Heart left ventricle (tissue), 16 donors: ENCODE data around the gene SLC25A1. TPM values are rescaled to one million over a fixed set of nuclear protein-coding genes. Genes with fewer than 3 reads are reported as not detected.
A peak's percentile ranks its signal among the peaks of the same experiment; 100 is the strongest.

Source experiments
- ATAC-seq, 4 donors: fragments of 200-7000 bp; cut with Tn5 transposase; one replicate each; pipeline ENCODE4 v1.9.1; 2020 to 2022; ENCODE audit warnings: moderate library complexity in 4 of 4, mild to moderate bottlenecking in 3 of 4, moderate number of reproducible peaks in 1 of 4
- DNase-seq, 5 donors: peaks; one replicate each; pipeline ENCODE4 v3.0.0-alpha.2; 2020
- H3K27ac ChIP-seq, 12 donors: fragments of 200-600 bp; sonication (generic) in 4 of 12; one replicate each; pipeline versions ENCODE4 v1.5.0 to v1.8.0; 2016 to 2022; ENCODE audit warnings: mild to moderate bottlenecking in 2 of 12
- H3K27me3 ChIP-seq, 9 donors: fragments of 200-600 bp; sonication (generic) in 2 of 9; one replicate each; pipeline versions ENCODE4 v1.5.1 to v1.8.0; 2016 to 2022; ENCODE audit warnings: mild to moderate bottlenecking in 3 of 9
- H3K36me3 ChIP-seq, 9 donors: fragments of 200-600 bp; sonication (generic) in 2 of 9; one replicate each; pipeline versions ENCODE4 v1.5.0 to v1.8.0; 2018 to 2022; ENCODE audit warnings: mild to moderate bottlenecking in 2 of 9
- H3K4me1 ChIP-seq, 12 donors: fragments of 200-600 bp; sonication (generic) in 4 of 12; one replicate each; pipeline versions ENCODE4 v1.5.0 to v1.8.0; 2016 to 2022; ENCODE audit warnings: mild to moderate bottlenecking in 3 of 12
- H3K4me3 ChIP-seq, 12 donors: fragments of 200-600 bp; sonication (generic) in 4 of 12; one replicate each; pipeline versions ENCODE4 v1.5.0 to v1.8.0; 2017 to 2022; ENCODE audit warnings: mild to moderate bottlenecking in 9 of 12, moderate library complexity in 4 of 12
- H3K9me3 ChIP-seq, 12 donors: fragments of 200-600 bp; sonication (generic) in 4 of 12; one replicate each; pipeline versions ENCODE4 v1.5.0 to v1.8.0; 2016 to 2022; ENCODE audit warnings: mild to moderate bottlenecking in 1 of 12
- POLR2A ChIP-seq, 2 donors: fragments of 450-650 bp; IDR thresholded peaks; one replicate each; pipeline ENCODE4 v1.6.1; 2017; ENCODE audit warnings: antibody characterized with exemption in 2 of 2, mild to moderate bottlenecking in 2 of 2, moderate library complexity in 2 of 2
- WGBS, 4 donors: extraction: QIAGEN DNeasy Blood & Tissue Kit in 2 of 4; methylation state at CpG; one replicate each; pipeline versions ENCODE4 v1.1.5 to v1.1.7; 2013 to 2018; 5-methylcytosine and 5-hydroxymethylcytosine counted together
- intact Hi-C, 10 donors: fragments of 100-400 bp; cut with DNase I; formaldehyde crosslinking; loops; one replicate each; pipeline versions ENCODE4 v1.11.1 to v1.14.2; 2022
- polyA plus RNA-seq, 2 donors: library from polyadenylated mRNA; stranded (reverse); fragments of 200-250 nt; gene quantifications; one replicate each; pipeline ENCODE4 v1.2.3, GENCODE V29; 2013
- total RNA-seq, 9 donors: library from RNA; depleted of rRNA in 2 of 9; stranded (reverse); fragments of >200 nt in 2 of 9; fragmentation: NEBNext Ultra II Directional in 3 of 9; extraction: Animal tissue kit (Norgen Biotek cat#: 25700) in 3 of 9; gene quantifications; one replicate each; pipeline versions ENCODE4 v1.1.0 to v1.2.4, GENCODE V29; 2016 to 2023
- TF ChIP-seq, protein P1 (sequence below), 12 donors: fragments of 200-600 bp; sonication (generic) in 4 of 12; IDR thresholded peaks; one replicate each; pipeline versions ENCODE4 v1.5.0 to v1.8.0; 2018 to 2022; ENCODE audit warnings: antibody characterized with exemption in 12 of 12, mild to moderate bottlenecking in 5 of 12
- donor health status: ischemic (EF 13 %, LVEDD 7.1; RV severe dilation, severe dysfunction).
- donor health status: healthy with polysubstance abuse.
- donor health status: DM: no; HTN: yes; CAD: no.
- donor health status: DM: no; HTN: no; CAD: no.
- donor health status: ischemic (EF 25% LVEDD 6.9; RV normal size, moderate dysfunction).
- donor health status: ischemic (EF 25% LVEDD 5.7; RV mildly dilated, moderate dysfunction).
- donor health status: healthy.
- donor health status: DM: yes; HTN: yes; CAD: no.
- donor health status: ischemic (EF 35%, LVEDD 5.7; RV mildly dilated, moderate dysfunction).
- donor health status: nonischemic (EF 11% LVEDD 7.7; RV severe dilation, severe dysfunction).
- donor health status: DM: yes; HTN: yes; CAD: no.
- donor health status: PGD.
- donor health status: ischemic (EF 29% LVEDD 5.4; RV normal size, mild dysfunction).
- donor health status: nonischemic (EF 23%, LVEDD 6.1; RV moderate dilation, normal function).

The SLC25A1 gene
- total and polyA plus RNA-seq, 11 donors: 16.1 to 35.8 (median 28.4) TPM

DNA sequence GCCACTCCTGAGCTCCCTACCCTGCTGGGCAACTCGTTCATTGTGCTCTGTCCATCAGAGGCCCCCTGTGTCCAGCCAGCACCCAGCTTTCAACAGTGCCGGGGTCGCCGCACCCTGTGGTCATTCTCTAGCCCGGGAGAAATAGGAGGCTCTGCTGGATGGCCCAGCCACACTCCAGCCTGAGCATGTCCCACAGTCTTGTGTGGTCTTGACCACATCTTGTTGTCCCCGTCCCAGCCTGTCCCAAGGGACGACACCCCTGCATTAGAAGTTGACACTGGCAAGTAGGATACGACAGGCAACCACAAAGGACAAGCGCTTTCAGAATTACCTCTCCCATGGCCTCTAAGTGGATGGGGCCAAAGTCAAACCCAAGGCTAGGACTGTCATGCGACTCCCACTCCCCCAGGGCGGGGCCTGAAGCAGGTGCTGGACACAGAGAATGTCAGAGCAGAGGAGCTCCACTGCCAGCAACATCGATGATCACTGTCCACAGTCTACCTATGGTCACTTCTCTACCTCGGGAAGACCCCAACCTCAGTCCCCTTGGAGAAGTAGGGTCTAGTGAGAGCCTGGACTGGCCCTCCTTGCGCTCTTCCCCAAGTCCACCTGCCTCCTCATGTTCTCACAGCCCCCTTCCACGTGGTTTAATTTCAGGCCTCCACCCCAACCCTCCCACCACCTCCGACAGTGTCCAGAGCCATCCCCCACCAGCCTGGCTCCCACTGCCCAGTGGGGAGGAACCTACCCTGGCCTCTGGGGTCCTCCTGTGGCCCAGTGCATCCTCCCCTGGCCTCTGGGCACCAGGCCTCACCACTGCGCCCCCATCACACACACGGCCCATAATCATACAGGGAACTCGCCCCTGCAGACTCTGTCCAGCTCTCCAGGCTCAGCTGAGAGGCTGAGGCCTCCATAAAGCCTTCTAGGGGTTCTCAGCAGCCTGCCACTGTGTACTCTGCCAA lies 51.9 kb downstream of the SLC25A1 start:
- intact Hi-C loops: loop anchor here in 1 of 10 donors (10.0 kb wide), 1 partner anchor 62 kb away; no protein-coding TSS in a partner anchor
- no peak for ATAC-seq
- Histone ChIP-seq H3K36me3 (peaks cover 0 to under 1% (median 0%) of the 10 kb centered on the region in 9 donors), H3K4me3 (no peak overlapping the region), H3K9me3 (no peaks in the 10 kb centered on the region), H3K4me1 (peaks cover 0 to 9% (median 5%) of the 10 kb centered on the region in 12 donors), H3K27ac (no peak overlapping the region), H3K27me3 (no peaks in the 10 kb centered on the region)
- DNase-seq: peak in 1 of 5 donors; percentile 48
- TF ChIP-seq, protein P1, sequence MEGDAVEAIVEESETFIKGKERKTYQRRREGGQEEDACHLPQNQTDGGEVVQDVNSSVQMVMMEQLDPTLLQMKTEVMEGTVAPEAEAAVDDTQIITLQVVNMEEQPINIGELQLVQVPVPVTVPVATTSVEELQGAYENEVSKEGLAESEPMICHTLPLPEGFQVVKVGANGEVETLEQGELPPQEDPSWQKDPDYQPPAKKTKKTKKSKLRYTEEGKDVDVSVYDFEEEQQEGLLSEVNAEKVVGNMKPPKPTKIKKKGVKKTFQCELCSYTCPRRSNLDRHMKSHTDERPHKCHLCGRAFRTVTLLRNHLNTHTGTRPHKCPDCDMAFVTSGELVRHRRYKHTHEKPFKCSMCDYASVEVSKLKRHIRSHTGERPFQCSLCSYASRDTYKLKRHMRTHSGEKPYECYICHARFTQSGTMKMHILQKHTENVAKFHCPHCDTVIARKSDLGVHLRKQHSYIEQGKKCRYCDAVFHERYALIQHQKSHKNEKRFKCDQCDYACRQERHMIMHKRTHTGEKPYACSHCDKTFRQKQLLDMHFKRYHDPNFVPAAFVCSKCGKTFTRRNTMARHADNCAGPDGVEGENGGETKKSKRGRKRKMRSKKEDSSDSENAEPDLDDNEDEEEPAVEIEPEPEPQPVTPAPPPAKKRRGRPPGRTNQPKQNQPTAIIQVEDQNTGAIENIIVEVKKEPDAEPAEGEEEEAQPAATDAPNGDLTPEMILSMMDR (IDR thresholded peaks at IDR 0.05): no peak
- TF ChIP-seq POLR2A (IDR thresholded peaks at IDR 0.05): no peak
- 86 to 93% (median 89%) methylated on average over 15 to 19 of the region's 19 CpGs for whole genome bisulfite sequencing, 4 donors

Other genes with a start within 250 kb of the SLC25A1 start
- 10 to 100 TPM in 2 of 9 donors, 1 to 10 TPM in 7; 3.3 to 25.0 (median 7.5) TPM for gene PRODH, start 242.4 kb downstream of the SLC25A1 start, total RNA-seq
- gene PRODH, start 242.4 kb downstream of the SLC25A1 start, polyA plus RNA-seq: 10 to 100 TPM in 1 of 2 donors, 1 to 10 TPM in 1; 4.2 to 11.0 TPM
- gene DGCR2, start 56.3 kb downstream of the SLC25A1 start, total RNA-seq: 10 to 100 TPM; 36.1 to 53.3 (median 41.2) TPM
- gene DGCR2, start 56.3 kb downstream of the SLC25A1 start, polyA plus RNA-seq: 10 to 100 TPM; 26.0 to 51.5 TPM
- gene TSSK2, start 47.4 kb downstream of the SLC25A1 start, total RNA-seq: under 1 TPM in 1 of 9 donors, not detected in 8; 0.12 TPM
- gene TSSK2, start 47.4 kb downstream of the SLC25A1 start, polyA plus RNA-seq: under 1 TPM; 0.04 to 0.19 TPM
- 10 to 100 TPM in 4 of 9 donors, 1 to 10 TPM in 5; 7.8 to 14.4 (median 9.6) TPM for gene ESS2, start 34.1 kb downstream of the SLC25A1 start, total RNA-seq
- 10 to 100 TPM; 11.2 to 14.7 TPM for gene ESS2, start 34.1 kb downstream of the SLC25A1 start, polyA plus RNA-seq
- not detected for gene GSC2, start 28.4 kb downstream of the SLC25A1 start, total RNA-seq
- not detected for gene GSC2, start 28.4 kb downstream of the SLC25A1 start, polyA plus RNA-seq
- 10 to 100 TPM in 7 of 9 donors, 1 to 10 TPM in 2; 7.6 to 20.9 (median 10.4) TPM for gene CLTCL1, start 113.0 kb upstream of the SLC25A1 start, total RNA-seq
- gene CLTCL1, start 113.0 kb upstream of the SLC25A1 start, polyA plus RNA-seq: 1 to 10 TPM; 4.6 to 9.3 TPM